H9 (cell line): ENCODE data around the gene ADSS1. TPM values are rescaled to one million over a fixed set of nuclear protein-coding genes. Genes with fewer than 3 reads are reported as not detected.

ENCODE experiments used
- DNase-seq: peaks from one replicate; pipeline ENCODE4 v3.0.0-alpha.2; 2017
- H2AFZ ChIP-seq: one replicate; pipeline ENCODE4 v1.6.1; 2013; ENCODE audit warnings: mild to moderate bottlenecking, low read length, control low read depth, moderate library complexity
- H2AK5ac ChIP-seq: 2 replicates; pipeline ENCODE4 v1.6.1; 2013; ENCODE audit warnings: low read length, control low read depth, mixed read lengths; ENCODE audit not compliant: insufficient read length
- H2BK120ac ChIP-seq: one replicate; pipeline ENCODE4 v1.6.1; 2013; ENCODE audit warnings: low read depth, mild to moderate bottlenecking, low read length, control low read depth, inconsistent platforms; ENCODE audit not compliant: poor library complexity, severe bottlenecking
- H2BK12ac ChIP-seq: 2 replicates; pipeline ENCODE4 v1.6.1; 2013; ENCODE audit warnings: low read length, control low read depth, mixed read lengths, low read depth; ENCODE audit not compliant: insufficient read length
- H2BK15ac ChIP-seq: 2 replicates; pipeline ENCODE4 v1.6.1; 2013; ENCODE audit warnings: low read depth, low read length, control low read depth
- H2BK20ac ChIP-seq: one replicate; pipeline ENCODE4 v1.6.1; 2013; ENCODE audit warnings: low read depth, mild to moderate bottlenecking, low read length, control low read depth, inconsistent platforms; ENCODE audit not compliant: poor library complexity, severe bottlenecking
- H2BK5ac ChIP-seq: 2 replicates; pipeline ENCODE4 v1.6.1; 2013; ENCODE audit warnings: low read length, control low read depth, mixed read lengths; ENCODE audit not compliant: insufficient read length
- H3K14ac ChIP-seq: 2 replicates; pipeline ENCODE4 v1.6.1; 2013; ENCODE audit warnings: low read length, control low read depth; ENCODE audit not compliant: insufficient read depth
- H3K18ac ChIP-seq: 2 replicates; pipeline ENCODE4 v1.6.1; 2013; ENCODE audit warnings: low read depth, mild to moderate bottlenecking, mixed read lengths, low read length, control low read depth; ENCODE audit not compliant: insufficient read length
- H3K23ac ChIP-seq: 2 replicates; pipeline ENCODE4 v1.6.1; 2013; ENCODE audit warnings: low read length, control low read depth, mixed read lengths, low read depth; ENCODE audit not compliant: insufficient read length
- H3K23me2 ChIP-seq: 2 replicates; pipeline ENCODE4 v1.6.1; 2013; ENCODE audit warnings: low read depth, mild to moderate bottlenecking, mixed read lengths, low read length, control low read depth; ENCODE audit not compliant: insufficient read length, poor library complexity, severe bottlenecking
- H3K27ac ChIP-seq: 2 replicates; pipeline ENCODE4 v1.5.1; 2013; ENCODE audit warnings: low read length, control low read depth, mixed read lengths, low read depth; ENCODE audit not compliant: insufficient read length
- H3K27me3 ChIP-seq: 2 replicates; pipeline ENCODE4 v1.6.1; 2013; ENCODE audit warnings: low read length, control low read depth, inconsistent platforms; ENCODE audit not compliant: insufficient read depth
- H3K4ac ChIP-seq: 2 replicates; pipeline ENCODE4 v1.6.1; 2013; ENCODE audit warnings: low read depth, mild to moderate bottlenecking, control low read depth, inconsistent platforms, low read length, moderate library complexity
- H3K4me1 ChIP-seq: 2 replicates; pipeline ENCODE4 v1.6.1; 2013; ENCODE audit warnings: low read length, control low read depth, inconsistent platforms; ENCODE audit not compliant: insufficient read depth
- H3K4me2 ChIP-seq: 2 replicates; pipeline ENCODE4 v1.6.1; 2013; ENCODE audit warnings: low read length, control low read depth, mixed read lengths; ENCODE audit not compliant: insufficient read length, insufficient read depth
- H3K56ac ChIP-seq: 2 replicates; pipeline ENCODE4 v1.6.1; 2013; ENCODE audit warnings: low read depth, mild to moderate bottlenecking, mixed read lengths, low read length, control low read depth; ENCODE audit not compliant: insufficient read length
- H3K79me1 ChIP-seq: 2 replicates; pipeline ENCODE4 v1.6.1; 2013; ENCODE audit warnings: low read depth, mild to moderate bottlenecking, moderate library complexity, low read length, control low read depth, inconsistent platforms; ENCODE audit not compliant: insufficient read depth, poor library complexity, severe bottlenecking
- H3K79me2 ChIP-seq: 2 replicates; pipeline ENCODE4 v1.6.1; 2013; ENCODE audit warnings: low read length, control low read depth, inconsistent platforms; ENCODE audit not compliant: insufficient read depth
- H3K9ac ChIP-seq: 2 replicates; pipeline ENCODE4 v1.6.1; 2013; ENCODE audit warnings: low read length, control low read depth, mixed read lengths; ENCODE audit not compliant: insufficient read length; ENCODE audit errors: extremely low read depth
- H3K9me3 ChIP-seq: one replicate; pipeline ENCODE4 v1.6.1; 2013; ENCODE audit warnings: low read depth, low read length, inconsistent platforms; ENCODE audit not compliant: control insufficient read depth
- H3T11ph ChIP-seq: one replicate; pipeline ENCODE4 v1.6.1; 2013; ENCODE audit warnings: mild to moderate bottlenecking, low read length, control low read depth, inconsistent platforms
- H4K20me1 ChIP-seq: one replicate; pipeline ENCODE4 v1.6.1; 2013; ENCODE audit not compliant: control insufficient read depth, insufficient read length, insufficient read depth
- H4K5ac ChIP-seq: 2 replicates; pipeline ENCODE4 v1.6.1; 2013; ENCODE audit warnings: low read depth, mild to moderate bottlenecking, mixed read lengths, low read length, control low read depth; ENCODE audit not compliant: insufficient read length
- H4K8ac ChIP-seq: replicated peaks from 2 replicates; pipeline ENCODE4 v1.6.1; 2013; ENCODE audit warnings: low read length, control low read depth, mixed read lengths, low read depth; ENCODE audit not compliant: insufficient read length
- H4K91ac ChIP-seq: 2 replicates; pipeline ENCODE4 v1.6.1; 2013; ENCODE audit warnings: low read depth, mild to moderate bottlenecking, moderate library complexity, mixed read lengths, low read length, control low read depth; ENCODE audit not compliant: insufficient read length
- H3K27ac Mint-ChIP-seq, 3 experiments: 2 replicates in 2 of 3; 3 replicates in 1 of 3; pipeline ENCODE4 v1.8.0; 2020 to 2021; ENCODE audit warnings: mixed read lengths in 3 of 3, mild to moderate bottlenecking in 1 of 3, moderate library complexity in 1 of 3
- H3K27me3 Mint-ChIP-seq: 2 replicates; pipeline ENCODE4 v1.8.0; 2021; ENCODE audit warnings: low read depth, mild to moderate bottlenecking, moderate library complexity, mixed read lengths
- H3K36me3 Mint-ChIP-seq, 3 experiments: 2 replicates in 2 of 3; 3 replicates in 1 of 3; pipeline ENCODE4 v1.8.0; 2020 to 2021; ENCODE audit warnings: low read depth in 3 of 3, mixed read lengths in 3 of 3; ENCODE audit not compliant: insufficient read depth in 1 of 3
- H3K4me1 Mint-ChIP-seq, 2 experiments: 2 replicates each; pipeline ENCODE4 v1.8.0; 2020; ENCODE audit warnings: mixed read lengths in 2 of 2
- H3K4me3 Mint-ChIP-seq, 2 experiments: 2 replicates in 1 of 2; 3 replicates in 1 of 2; pipeline ENCODE4 v1.8.0; 2020 to 2021; ENCODE audit warnings: mild to moderate bottlenecking in 2 of 2, mixed read lengths in 2 of 2, moderate library complexity in 1 of 2
- H3K9me3 Mint-ChIP-seq, 2 experiments: 2 replicates in 1 of 2; 3 replicates in 1 of 2; pipeline ENCODE4 v1.8.0; 2020; ENCODE audit warnings: mild to moderate bottlenecking in 2 of 2, mixed read lengths in 2 of 2, moderate library complexity in 1 of 2
- WGBS: extraction: QIAGEN DNeasy Blood & Tissue Kit; methylation state at CpG from one replicate; pipeline ENCODE4 v1.1.7; 2013; ENCODE audit warnings: missing lambda C conversion rate, low lambda C conversion rate, mixed read lengths; ENCODE audit not compliant: insufficient read length; ENCODE audit errors: extremely low coverage; 5-methylcytosine and 5-hydroxymethylcytosine counted together
- total RNA-seq: library from RNA; stranded (reverse); gene quantifications from 2 replicates; pipeline ENCODE4 v1.2.1, GENCODE V29; 2021
- TF ChIP-seq, protein P1 (sequence below): fragments of 200-600 bp; sonication (generic); conservative IDR thresholded peaks from 3 replicates; pipeline ENCODE4 v1.8.0; 2021; ENCODE audit warnings: antibody characterized with exemption, mild to moderate bottlenecking

Gene ADSS1
- total RNA-seq, 1 experiment from 2014 or later: 8.5 TPM

DNA sequence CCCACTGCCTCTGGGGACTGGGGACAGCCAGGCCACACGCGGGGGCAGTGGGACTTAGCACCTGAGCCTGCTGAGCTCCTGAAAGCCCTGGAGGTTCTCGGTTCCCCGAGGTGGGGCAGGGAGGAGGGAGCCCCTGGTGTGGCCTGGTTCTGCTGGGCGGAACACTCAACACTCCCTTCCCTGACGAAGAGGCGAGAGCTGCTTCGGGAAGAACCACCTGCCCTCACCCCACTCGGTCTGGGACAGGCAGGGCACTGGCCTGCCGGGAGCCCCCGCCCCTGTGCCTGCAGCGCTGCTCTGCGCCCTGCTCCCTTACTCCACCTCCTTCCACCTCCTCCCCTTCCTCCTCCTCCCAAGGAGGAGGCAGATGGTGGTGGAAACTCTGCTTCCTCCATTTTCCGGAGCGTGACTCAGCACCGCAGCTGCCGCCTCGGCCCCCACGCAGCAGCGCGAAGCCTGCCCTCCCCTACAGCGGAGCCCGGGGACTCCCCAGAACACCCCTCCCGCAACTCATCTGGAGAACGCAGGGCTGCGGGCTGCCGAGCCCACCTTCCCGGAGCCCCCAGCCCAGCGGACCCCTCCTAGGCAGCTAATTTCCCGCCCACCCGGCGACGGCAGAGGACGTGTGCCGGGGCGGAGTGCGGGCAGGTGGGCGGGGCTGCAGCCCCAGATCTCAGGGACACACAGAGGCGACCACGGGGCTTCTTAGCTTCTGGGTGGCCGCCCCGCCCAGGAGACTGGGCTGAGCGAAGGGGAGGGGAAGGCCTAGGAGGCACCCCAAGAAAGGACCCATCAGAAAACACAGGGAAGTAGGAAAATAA lies 46.3 kb upstream of the ADSS1 start:
- Histone ChIP-seq H3K14ac (peak overlapping the region; percentile 92), H3K9me3 (no peaks in the 10 kb centered on the region), H3T11ph (no peak overlapping the region), H2BK20ac (no peak overlapping the region), H4K5ac (no peak overlapping the region), H2BK12ac (no peak overlapping the region), H2BK15ac (no peak overlapping the region), H3K9ac (peak overlapping the region; percentile 44), H3K56ac (no peak overlapping the region), H3K79me2 (no peaks in the 10 kb centered on the region), H3K4me2 (peak overlapping the region; percentile 53), H3K23me2 (peaks cover 12% of the 10 kb centered on the region), H2AFZ (no peak overlapping the region), H4K91ac (peak overlapping the region; percentile 14), H3K27ac (no peak overlapping the region), H2BK5ac (no peak overlapping the region), H3K18ac (peak overlapping the region; percentile 93), H2BK120ac (peak overlapping the region; percentile 39), H4K20me1 (no peaks in the 10 kb centered on the region), H4K8ac (no peak overlapping the region), H3K23ac (no peak overlapping the region), H3K79me1 (no peaks in the 10 kb centered on the region), H2AK5ac (no peak overlapping the region), H3K4ac (no peak overlapping the region; the same call in 1 of the 2 replicates), H3K4me1 (peaks cover 7% of the 10 kb centered on the region; the same call in 1 of the 2 replicates), H3K27me3 (no peaks in the 10 kb centered on the region)
- no peaks in the 10 kb centered on the region for H3K36me3 Mint-ChIP-seq
- WGBS: no CpG with 5 or more reads among the region's 43 CpGs
- peak overlapping the region; percentile 72 to 98 (median 87); a peak in 5 of 7 replicates for H3K27ac Mint-ChIP-seq
- TF ChIP-seq, protein P1, sequence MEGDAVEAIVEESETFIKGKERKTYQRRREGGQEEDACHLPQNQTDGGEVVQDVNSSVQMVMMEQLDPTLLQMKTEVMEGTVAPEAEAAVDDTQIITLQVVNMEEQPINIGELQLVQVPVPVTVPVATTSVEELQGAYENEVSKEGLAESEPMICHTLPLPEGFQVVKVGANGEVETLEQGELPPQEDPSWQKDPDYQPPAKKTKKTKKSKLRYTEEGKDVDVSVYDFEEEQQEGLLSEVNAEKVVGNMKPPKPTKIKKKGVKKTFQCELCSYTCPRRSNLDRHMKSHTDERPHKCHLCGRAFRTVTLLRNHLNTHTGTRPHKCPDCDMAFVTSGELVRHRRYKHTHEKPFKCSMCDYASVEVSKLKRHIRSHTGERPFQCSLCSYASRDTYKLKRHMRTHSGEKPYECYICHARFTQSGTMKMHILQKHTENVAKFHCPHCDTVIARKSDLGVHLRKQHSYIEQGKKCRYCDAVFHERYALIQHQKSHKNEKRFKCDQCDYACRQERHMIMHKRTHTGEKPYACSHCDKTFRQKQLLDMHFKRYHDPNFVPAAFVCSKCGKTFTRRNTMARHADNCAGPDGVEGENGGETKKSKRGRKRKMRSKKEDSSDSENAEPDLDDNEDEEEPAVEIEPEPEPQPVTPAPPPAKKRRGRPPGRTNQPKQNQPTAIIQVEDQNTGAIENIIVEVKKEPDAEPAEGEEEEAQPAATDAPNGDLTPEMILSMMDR: no peak
- H3K4me1 Mint-ChIP-seq: peaks cover 54 to 55% of the 10 kb centered on the region in 2 experiments
- peak overlapping the region; percentile 66 to 75 for H3K4me3 Mint-ChIP-seq
- H3K9me3 Mint-ChIP-seq: no peaks in the 10 kb centered on the region
- peak; percentile 83 for DNase-seq
- peaks cover 11% of the 10 kb centered on the region for H3K27me3 Mint-ChIP-seq
